Activated CD8-positive, alpha-beta memory T cell treated with anti-CD3 and anti-CD28 coated beads for 48 hours (primary cell): Measurements from ENCODE around the gene ATF6.

ENCODE experiments used
- DNase-seq, 3 experiments: peaks; one replicate each; pipeline ENCODE4 v3.0.0-alpha.2; 2020; ENCODE audit warnings: low read depth in 2 of 3, low spot score in 2 of 3

Gene ATF6

GRCh38 chr1:161956097-161956496 is 190.0 kb downstream of the ATF6 start:
- no peak for DNase-seq

GRCh38 chr1:161956930-161957329 is 190.8 kb downstream of the ATF6 start:
- no peak for DNase-seq

- no peak for DNase-seq
These were observed 192.3 kb downstream of the ATF6 start for GRCh38 chr1:161958425-161958824.

- peak in 1 of 3 experiments; percentile 22 for DNase-seq
These were observed 196.2 kb downstream of the ATF6 start for GRCh38 chr1:161962091-161962887.

GRCh38 chr1:161966067-161966466 is 199.9 kb downstream of the ATF6 start:
- no peak for DNase-seq

- no peak for DNase-seq
These were observed 203.9 kb downstream of the ATF6 start for GRCh38 chr1:161970036-161970435.

- DNase-seq: no peak
These were observed 204.5 kb downstream of the ATF6 start for GRCh38 chr1:161970633-161971032.

- no peak for DNase-seq
These were observed 206.7 kb downstream of the ATF6 start for GRCh38 chr1:161972828-161973227.

GRCh38 chr1:161973924-161974845 is 208.1 kb downstream of the ATF6 start:
- DNase-seq: no peak

- no peak for DNase-seq
These were observed 212.1 kb downstream of the ATF6 start for GRCh38 chr1:161978011-161978790.

GRCh38 chr1:161981126-161981525 is 215.0 kb downstream of the ATF6 start:
- DNase-seq: no peak

GRCh38 chr1:161981735-161982506 is 215.8 kb downstream of the ATF6 start:
- no peak for DNase-seq

- no peak for DNase-seq
These were observed 216.4 kb downstream of the ATF6 start for GRCh38 chr1:161982507-161982895.

- DNase-seq: no peak
These were observed 216.8 kb downstream of the ATF6 start for GRCh38 chr1:161982917-161983316.

GRCh38 chr1:161983725-161984124 is 217.6 kb downstream of the ATF6 start:
- DNase-seq: no peak

GRCh38 chr1:161985301-161985822 is 219.2 kb downstream of the ATF6 start:
- DNase-seq: no peak

- no peak for DNase-seq
These were observed 220.2 kb downstream of the ATF6 start for GRCh38 chr1:161986328-161986727.

- no peak for DNase-seq
These were observed 221.2 kb downstream of the ATF6 start for GRCh38 chr1:161987303-161987702.

- no peak for DNase-seq
These were observed 221.8 kb downstream of the ATF6 start for GRCh38 chr1:161987872-161988271.

- no peak for DNase-seq
These were observed 222.3 kb downstream of the ATF6 start for GRCh38 chr1:161988413-161988812.
